Suppressor macrophage (primary cell): ENCODE results near the gene CUL7.
A peak's percentile ranks its signal among the peaks of the same experiment; 100 is the strongest.
"Not testable (repeated sequence)": the region's sequence is repeated elsewhere in the genome, so short reads cannot be mapped to it uniquely, and the experiment has no call there.

Experiments used
- DNase-seq, 4 experiments: peaks; one replicate each; pipeline ENCODE4 v3.0.0-alpha.2; 2020 to 2022
- total RNA-seq, 17 experiments: gene quantifications; one replicate each; lab custom pipeline; 2026; ENCODE audit warnings: mixed read lengths in 6 of 17, inconsistent platforms in 3 of 17; lab: John Stamatoyannopoulos, UW

Gene CUL7
- 9.8 to 32.8 (median 19.5) reads per million in 17 experiments for total RNA-seq

- peak; percentile 93 to 97 (median 95) for DNase-seq
These were observed at the start of gene CUL7 for GRCh38 chr6:43053545-43054205. Gene CUL7 (minus strand): TSS chr6:43053851. CDS start chr6:43052788, 1,063 bp downstream.

- DNase-seq, result no peak
These were observed 47.8 kb upstream of the CUL7 start for GRCh38 chr6:43101497-43101896.

DNA sequence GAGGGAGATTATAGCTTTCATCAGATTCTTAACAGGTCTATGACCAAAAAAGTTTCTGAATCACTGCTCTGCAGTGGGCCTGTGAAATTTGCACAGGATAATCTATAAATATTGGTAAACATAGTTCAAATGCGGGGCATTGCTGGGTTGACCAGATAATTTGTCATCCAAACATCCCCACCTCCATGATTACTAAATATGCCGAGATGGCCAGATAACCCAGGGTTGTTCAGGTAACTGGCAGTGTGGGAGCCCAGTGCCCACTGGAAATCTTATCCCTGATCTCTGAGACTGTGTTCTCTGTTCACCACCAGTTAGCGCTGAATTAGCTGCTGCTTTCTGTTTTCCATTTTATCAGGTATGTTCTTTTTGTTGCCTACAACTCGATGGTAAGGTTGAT, 43.9 kb upstream of the CUL7 start:
- no peak for DNase-seq

- DNase-seq, result no peak
These were observed 43.4 kb upstream of the CUL7 start for GRCh38 chr6:43097098-43097489.

- DNase-seq, result no peak
These were observed 42.9 kb upstream of the CUL7 start for GRCh38 chr6:43096451-43097097.

- no peak for DNase-seq
These were observed 42.3 kb upstream of the CUL7 start for GRCh38 chr6:43095939-43096338.

DNA sequence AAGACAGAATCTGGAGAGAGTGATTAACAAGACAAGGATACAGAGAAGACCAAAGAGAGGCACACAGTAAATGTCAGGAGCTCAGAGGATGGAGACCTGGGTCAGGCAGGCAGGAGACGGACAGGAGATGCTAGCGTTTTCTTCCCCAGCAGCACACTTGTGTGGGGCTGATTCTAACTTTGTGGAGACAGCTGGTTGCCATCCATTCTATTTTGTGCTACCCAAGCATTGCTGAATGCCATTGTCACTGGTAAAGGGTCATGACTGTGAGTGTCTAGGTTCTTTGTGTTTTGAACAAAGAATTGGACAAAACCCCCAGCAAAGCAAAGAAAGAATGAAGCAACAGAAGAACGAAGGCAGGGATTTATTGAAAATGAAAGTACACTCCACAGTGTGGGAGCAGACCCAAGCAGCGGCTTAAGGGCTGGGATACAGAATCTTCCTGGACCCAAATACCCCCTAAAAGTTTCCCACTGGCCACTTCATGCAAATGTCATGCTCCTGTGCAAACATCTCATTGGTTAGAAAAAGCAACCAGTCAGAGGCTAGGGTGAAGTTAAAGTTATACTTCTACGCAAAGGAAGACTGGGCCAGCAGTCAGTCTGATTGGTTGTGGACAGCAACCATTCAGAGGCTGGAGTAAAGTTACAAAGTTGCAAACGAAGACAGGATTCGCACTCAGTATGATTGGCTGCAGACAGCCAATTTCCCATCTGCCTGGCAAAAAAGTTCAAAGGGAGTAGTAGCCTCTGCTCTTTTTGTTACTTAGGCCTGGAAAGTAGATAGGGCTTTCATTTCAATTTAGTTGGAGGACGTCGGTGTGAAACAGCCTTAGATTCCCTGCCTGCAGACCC, 40.0 kb upstream of the CUL7 start:
- peak in 2 of 4 experiments; percentile 11 to 47 for DNase-seq

- DNase-seq, result no peak
These were observed 39.0 kb upstream of the CUL7 start for GRCh38 chr6:43092635-43093034.

GRCh38 chr6:43091436-43091991, 37.9 kb upstream of the CUL7 start:
- no peak for DNase-seq

- DNase-seq, result no peak
These were observed 37.4 kb upstream of the CUL7 start for GRCh38 chr6:43091020-43091419.

DNA sequence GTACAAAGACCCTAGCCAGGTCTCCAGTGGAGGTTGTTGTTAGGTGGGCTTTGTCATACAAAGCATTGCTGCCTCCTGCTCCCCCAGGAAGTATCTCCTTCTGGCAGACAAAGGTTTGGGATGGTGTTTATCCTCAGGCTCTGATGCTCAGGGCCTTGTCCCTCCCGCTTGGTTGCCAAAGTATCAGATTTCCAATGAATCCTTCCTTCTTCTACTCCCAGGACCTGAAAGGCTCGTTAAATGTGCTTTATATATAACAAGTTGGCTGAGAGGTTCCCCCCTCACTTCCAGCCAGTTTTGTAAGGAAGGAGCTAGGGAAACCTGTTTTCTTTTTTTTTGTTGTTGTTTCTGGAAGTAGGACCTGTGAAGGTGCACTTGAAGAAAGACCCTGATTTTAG, 36.9 kb upstream of the CUL7 start:
- DNase-seq, result no peak

GRCh38 chr6:43089874-43090558, 36.4 kb upstream of the CUL7 start:
- DNase-seq, result no peak

GRCh38 chr6:43089467-43089866, 35.8 kb upstream of the CUL7 start:
- DNase-seq, result no peak

DNA sequence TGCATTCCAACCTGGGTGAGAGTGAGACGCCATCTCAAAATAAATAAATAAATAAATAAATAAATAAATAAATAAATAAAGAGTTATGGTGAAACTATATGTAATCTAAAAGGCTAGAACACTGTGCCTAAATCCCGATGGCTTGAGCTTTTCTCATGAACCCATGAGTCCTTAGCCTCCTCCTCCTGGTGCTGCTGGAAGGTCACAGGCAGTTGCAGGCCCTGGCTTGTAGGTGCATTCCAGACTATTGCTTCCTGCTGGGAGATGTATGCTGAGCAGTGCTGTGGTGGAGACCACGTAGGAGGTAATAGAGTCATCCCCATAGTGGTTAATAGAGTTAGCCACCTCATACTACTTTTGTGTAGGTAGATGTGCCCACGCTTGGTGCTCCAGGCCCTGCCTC, 35.0 kb upstream of the CUL7 start:
- DNase-seq, result peak in 2 of 4 experiments; percentile 20 to 23

DNA sequence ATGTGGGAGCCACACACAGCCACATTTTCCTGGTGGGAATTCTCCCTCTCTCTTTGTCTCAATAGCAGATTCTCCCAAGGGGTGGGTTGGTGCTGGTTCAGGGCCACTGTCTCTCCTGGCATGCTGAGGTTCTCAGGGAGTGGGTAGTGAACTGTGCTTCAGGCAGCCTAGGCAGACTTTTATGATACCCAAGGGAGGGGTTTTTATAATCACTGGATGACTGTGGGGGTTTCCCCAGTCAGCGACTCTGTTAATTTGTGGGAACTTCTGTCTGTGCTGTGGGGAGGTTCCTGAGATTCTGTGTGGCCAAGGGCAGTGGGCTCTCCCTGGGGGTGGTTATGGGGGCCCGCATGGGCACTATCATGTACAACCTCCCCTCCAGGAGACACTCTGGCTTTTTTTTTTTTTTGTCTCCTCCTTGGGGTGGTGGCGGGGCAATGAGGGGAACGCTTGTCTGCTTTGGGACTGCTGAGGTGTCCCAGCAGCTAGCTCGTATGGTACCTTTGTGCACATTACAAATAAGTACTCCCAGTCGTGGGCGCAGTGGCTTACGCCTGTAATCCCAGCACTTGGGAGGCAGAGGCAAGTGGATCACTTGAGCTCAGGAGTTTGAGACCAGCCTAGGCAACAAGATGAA, 32.5 kb upstream of the CUL7 start:
- DNase-seq, result no peak

GRCh38 chr6:43082806-43083655, 29.4 kb upstream of the CUL7 start:
- peak in 1 of 4 experiments; percentile 10 for DNase-seq

GRCh38 chr6:43081922-43082321, 28.3 kb upstream of the CUL7 start:
- not testable (repeated sequence) for DNase-seq

DNA sequence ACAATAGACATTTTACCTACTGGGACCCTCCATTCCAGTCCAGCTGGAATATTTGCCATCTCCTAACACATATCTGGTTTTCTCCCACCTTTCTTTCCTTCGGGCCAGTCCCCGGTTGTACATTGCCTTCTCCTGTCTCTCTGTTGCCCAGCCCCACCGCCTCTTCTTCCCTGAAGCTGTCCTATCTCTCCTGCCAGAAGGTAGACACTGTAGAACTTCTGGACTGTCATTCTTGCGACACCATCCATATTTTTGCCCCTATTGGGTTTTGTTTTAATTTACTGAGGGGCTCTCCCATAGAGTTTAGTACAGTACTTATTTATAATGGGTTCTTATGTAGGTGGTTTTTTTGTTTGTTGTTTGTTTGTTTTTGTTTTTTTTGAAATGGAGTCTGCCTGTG, 27.4 kb upstream of the CUL7 start:
- no peak for DNase-seq

DNA sequence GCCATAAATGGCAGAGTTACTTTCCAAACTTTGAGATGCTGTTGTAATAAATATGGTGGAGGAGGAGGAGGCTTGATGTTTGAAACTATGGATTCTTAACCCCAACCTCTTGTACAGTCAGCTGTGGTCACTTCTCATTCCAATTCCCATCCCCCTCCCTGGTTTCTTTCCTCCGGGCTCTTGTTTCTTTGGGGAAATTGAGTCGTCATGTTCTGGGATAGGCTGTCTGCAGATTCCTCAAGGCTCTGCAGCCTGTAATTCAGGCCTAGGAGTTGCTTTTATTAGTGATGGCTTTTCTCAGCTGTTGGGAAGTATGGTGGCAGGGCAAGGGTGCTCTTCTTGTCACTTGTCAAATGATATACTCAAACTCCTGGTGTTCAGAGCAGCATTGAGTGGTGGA, 25.0 kb upstream of the CUL7 start:
- no peak for DNase-seq

- DNase-seq, result no peak
These were observed 24.4 kb upstream of the CUL7 start for GRCh38 chr6:43077981-43078511.

DNA sequence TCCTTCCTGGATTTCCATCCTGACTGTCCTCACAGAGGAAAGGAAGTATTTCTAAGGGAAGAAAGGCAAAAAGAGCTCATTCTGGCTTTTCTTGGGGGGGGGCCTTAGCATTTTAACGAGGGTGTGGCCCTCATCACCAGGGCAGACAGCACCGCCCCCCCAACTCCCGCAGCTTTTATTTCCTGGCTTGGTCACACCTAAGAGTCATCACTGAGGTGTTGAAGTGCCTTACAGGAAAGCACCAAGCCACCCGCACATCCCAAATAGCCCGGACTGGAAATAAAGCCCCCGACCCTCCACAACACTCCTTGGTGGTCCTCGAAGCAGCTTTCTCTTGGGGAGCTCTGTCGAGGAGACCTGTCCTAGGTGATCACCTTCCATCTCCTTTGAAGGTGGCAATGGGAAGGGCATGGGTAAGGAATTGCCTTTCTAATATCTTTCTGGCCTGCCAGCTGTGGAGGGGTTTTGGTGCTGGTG, 23.7 kb upstream of the CUL7 start:
- DNase-seq, result no peak
